T-helper 2 cell treated with Interferon-gamma antibody and Interleukin-4, amounts not matched to agents 5 μg/mL and 100 μg/mL, for 36 hours (primary cell): Measurements from ENCODE around the gene RMI2.
"Not testable (repeated sequence)": the region's sequence is repeated elsewhere in the genome, so short reads cannot be mapped to it uniquely, and the experiment has no call there.

Source experiments
- DNase-seq: peaks from one replicate; pipeline ENCODE4 v3.0.0; 2021; ENCODE audit warnings: low spot score
- H3K27ac Mint-ChIP-seq: one replicate; pipeline ENCODE4 v1.8.0; 2021; ENCODE audit warnings: mild to moderate bottlenecking, mixed read lengths
- H3K27me3 Mint-ChIP-seq: one replicate; pipeline ENCODE4 v1.8.0; 2021; ENCODE audit warnings: low read depth, mixed read lengths
- H3K36me3 Mint-ChIP-seq: one replicate; pipeline ENCODE4 v1.8.0; 2021; ENCODE audit warnings: low read depth, mixed read lengths
- H3K4me1 Mint-ChIP-seq: one replicate; pipeline ENCODE4 v1.8.0; 2021; ENCODE audit warnings: low read depth, mixed read lengths
- H3K4me3 Mint-ChIP-seq: one replicate; pipeline ENCODE4 v1.8.0; 2022; ENCODE audit warnings: mild to moderate bottlenecking, moderate library complexity, mixed read lengths
- H3K9me3 Mint-ChIP-seq: one replicate; pipeline ENCODE4 v1.8.0; 2021; ENCODE audit warnings: mixed read lengths

Gene RMI2

GRCh38 chr16:11361701-11362451 is 16.6 kb downstream of the RMI2 start:
- Mint-ChIP-seq H3K4me1 (peaks cover 50% of the 10 kb centered on the region), H3K27ac (peak overlapping the region; percentile 69), H3K36me3 (peaks cover 1% of the 10 kb centered on the region), H3K9me3 (no peaks in the 10 kb centered on the region), H3K4me3 (peak overlapping the region; percentile 86), H3K27me3 (no peaks in the 10 kb centered on the region)
- peak; percentile 42 for DNase-seq

- DNase-seq: no peak
- Mint-ChIP-seq H3K4me3 (no peak overlapping the region), H3K36me3 (peaks cover 1% of the 10 kb centered on the region), H3K27me3 (no peaks in the 10 kb centered on the region), H3K4me1 (peaks cover 45% of the 10 kb centered on the region), H3K27ac (no peak overlapping the region), H3K9me3 (no peaks in the 10 kb centered on the region)
Measured at GRCh38 chr16:11363927-11364258, 18.6 kb downstream of the RMI2 start.

GRCh38 chr16:11367483-11367906 is 22.2 kb downstream of the RMI2 start:
- peaks cover 1% of the 10 kb centered on the region for H3K36me3 Mint-ChIP-seq
- no peaks in the 10 kb centered on the region for H3K9me3 Mint-ChIP-seq
- DNase-seq: no peak
- H3K4me3 Mint-ChIP-seq: no peak overlapping the region
- H3K27ac Mint-ChIP-seq: no peak overlapping the region
- peaks cover 32% of the 10 kb centered on the region for H3K4me1 Mint-ChIP-seq
- H3K27me3 Mint-ChIP-seq: no peaks in the 10 kb centered on the region

GRCh38 chr16:11370084-11370931 is 25.0 kb downstream of the RMI2 start:
- H3K27ac Mint-ChIP-seq: no peak overlapping the region

GRCh38 chr16:11370932-11371279 is 25.6 kb downstream of the RMI2 start:
- H3K4me1 Mint-ChIP-seq: peaks cover 14% of the 10 kb centered on the region
- not testable (repeated sequence) for DNase-seq, H3K36me3 Mint-ChIP-seq, H3K27me3 Mint-ChIP-seq, H3K27ac Mint-ChIP-seq, H3K9me3 Mint-ChIP-seq, H3K4me3 Mint-ChIP-seq

More at GRCh38 chr16:11370084-11370931, 25.0 kb downstream of the RMI2 start:
- no peaks in the 10 kb centered on the region for H3K9me3 Mint-ChIP-seq
- H3K27me3 Mint-ChIP-seq: no peaks in the 10 kb centered on the region
- no peaks in the 10 kb centered on the region for H3K36me3 Mint-ChIP-seq
- no peak for DNase-seq
- peaks cover 14% of the 10 kb centered on the region for H3K4me1 Mint-ChIP-seq
- H3K4me3 Mint-ChIP-seq: no peak overlapping the region

- Mint-ChIP-seq H3K27ac (no peak overlapping the region), H3K4me1 (peaks cover 11% of the 10 kb centered on the region), H3K9me3 (no peaks in the 10 kb centered on the region), H3K36me3 (peaks cover under 1% of the 10 kb centered on the region), H3K4me3 (no peak overlapping the region), H3K27me3 (no peaks in the 10 kb centered on the region)
- no peak for DNase-seq
Measured at GRCh38 chr16:11372073-11372828, 27.0 kb downstream of the RMI2 start.

- DNase-seq: no peak
- Mint-ChIP-seq H3K27me3 (no peaks in the 10 kb centered on the region), H3K36me3 (peaks cover 3% of the 10 kb centered on the region), H3K4me3 (no peak overlapping the region), H3K4me1 (peaks cover 11% of the 10 kb centered on the region), H3K27ac (no peak overlapping the region), H3K9me3 (no peaks in the 10 kb centered on the region)
Measured at GRCh38 chr16:11372829-11373306, 27.6 kb downstream of the RMI2 start.

- Mint-ChIP-seq H3K4me1 (peaks cover 16% of the 10 kb centered on the region), H3K36me3 (peaks cover 9% of the 10 kb centered on the region), H3K27ac (no peak overlapping the region), H3K9me3 (peaks cover 7% of the 10 kb centered on the region), H3K4me3 (no peak overlapping the region), H3K27me3 (no peaks in the 10 kb centered on the region)
- DNase-seq: no peak
Measured at GRCh38 chr16:11374255-11374654, 29.0 kb downstream of the RMI2 start.

- DNase-seq: no peak
- H3K4me3 Mint-ChIP-seq: no peak overlapping the region
- peaks cover 8% of the 10 kb centered on the region for H3K9me3 Mint-ChIP-seq
- H3K36me3 Mint-ChIP-seq: peaks cover 18% of the 10 kb centered on the region
- no peak overlapping the region for H3K27ac Mint-ChIP-seq
- peaks cover 16% of the 10 kb centered on the region for H3K4me1 Mint-ChIP-seq
- H3K27me3 Mint-ChIP-seq: no peaks in the 10 kb centered on the region
Measured at GRCh38 chr16:11377154-11377553, 31.9 kb downstream of the RMI2 start.

GRCh38 chr16:11378951-11379350 is 33.7 kb downstream of the RMI2 start:
- H3K4me3 Mint-ChIP-seq: peak overlapping the region; percentile 65
- not testable (repeated sequence) for H3K9me3 Mint-ChIP-seq, H3K27me3 Mint-ChIP-seq, DNase-seq
- H3K4me1 Mint-ChIP-seq: peaks cover 16% of the 10 kb centered on the region
- H3K27ac Mint-ChIP-seq: peak overlapping the region; percentile 54
- peaks cover 18% of the 10 kb centered on the region for H3K36me3 Mint-ChIP-seq

GRCh38 chr16:11379420-11379819 is 34.2 kb downstream of the RMI2 start:
- Mint-ChIP-seq H3K9me3 (peaks cover 8% of the 10 kb centered on the region), H3K4me3 (peak overlapping the region; percentile 65), H3K4me1 (peaks cover 16% of the 10 kb centered on the region), H3K36me3 (peaks cover 18% of the 10 kb centered on the region), H3K27me3 (no peaks in the 10 kb centered on the region), H3K27ac (peak overlapping the region; percentile 54)
- peak; percentile 67 for DNase-seq

GRCh38 chr16:11380836-11381235 is 35.6 kb downstream of the RMI2 start:
- H3K4me1 Mint-ChIP-seq: peaks cover 16% of the 10 kb centered on the region
- no peak for DNase-seq
- H3K27me3 Mint-ChIP-seq: no peaks in the 10 kb centered on the region
- H3K9me3 Mint-ChIP-seq: peaks cover 8% of the 10 kb centered on the region
- H3K27ac Mint-ChIP-seq: no peak overlapping the region
- no peak overlapping the region for H3K4me3 Mint-ChIP-seq
- peaks cover 18% of the 10 kb centered on the region for H3K36me3 Mint-ChIP-seq

GRCh38 chr16:11383481-11384183 is 38.4 kb downstream of the RMI2 start:
- Mint-ChIP-seq H3K36me3 (peaks cover 13% of the 10 kb centered on the region), H3K9me3 (peaks cover 6% of the 10 kb centered on the region), H3K27ac (no peak overlapping the region)

More at GRCh38 chr16:11383481-11384183, 38.4 kb downstream of the RMI2 start:
- H3K27me3 Mint-ChIP-seq: no peaks in the 10 kb centered on the region
- H3K4me3 Mint-ChIP-seq: no peak overlapping the region
- H3K4me1 Mint-ChIP-seq: peaks cover 20% of the 10 kb centered on the region
- no peak for DNase-seq
